Measurements from ENCODE around the gene FAM90A1. TPM values are rescaled to one million over a fixed set of nuclear protein-coding genes. Genes with fewer than 3 reads are reported as not detected.
"Not testable (repeated sequence)": the region's sequence is repeated elsewhere in the genome, so short reads cannot be mapped to it uniquely, and the experiment has no call there.

Gene FAM90A1
- polyA plus RNA-seq, 4 donors, result 0.27 to 0.65 (median 0.45) TPM; not detected in 1

DNA sequence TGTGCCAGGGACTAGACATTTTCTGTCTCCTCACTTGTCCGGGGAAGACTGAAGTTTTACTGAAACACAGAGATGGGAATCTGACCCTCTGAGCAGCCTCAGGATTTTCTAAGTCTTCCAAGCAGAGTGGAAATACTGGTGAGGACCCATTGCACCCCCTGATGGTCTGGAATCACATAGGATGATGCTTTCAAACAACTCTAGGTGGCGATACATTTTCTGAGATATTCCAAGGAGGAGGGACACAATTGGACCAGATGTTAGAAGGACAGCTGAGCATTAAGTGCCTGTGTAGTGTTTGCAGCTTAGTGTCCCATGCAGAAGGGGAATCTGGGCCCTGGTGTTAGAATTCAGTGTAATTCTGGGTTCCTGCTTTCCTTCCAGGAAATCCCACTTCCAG lies 39.3 kb downstream of the FAM90A1 start:
- not testable (repeated sequence) for H3K27ac ChIP-seq (ENCODE audit: low read depth in 1 of 3, low read length in 2 of 3); DNase-seq; H3K36me3 ChIP-seq (ENCODE audit: control insufficient read depth in 3 of 3, insufficient read depth in 2 of 3, low read depth in 1 of 3, low read length in 3 of 3); FAIRE-seq; H3K4me3 ChIP-seq (ENCODE audit: low read depth in 1 of 3, low read length in 3 of 3); H3K27me3 ChIP-seq (ENCODE audit: control insufficient read depth in 3 of 3, insufficient read depth in 3 of 3, low read length in 3 of 3); H3K9me3 ChIP-seq (ENCODE audit: control insufficient read depth in 2 of 2, insufficient read depth in 1 of 2, low read depth in 1 of 2, low read length in 1 of 2); H3K4me1 ChIP-seq (ENCODE audit: control insufficient read depth in 3 of 3, insufficient read depth in 2 of 3, low read depth in 1 of 3, low read length in 2 of 3)
- 56 to 72% (median 72%) methylated on average over 2 of the region's 2 CpGs for WGBS, 3 donors

DNA sequence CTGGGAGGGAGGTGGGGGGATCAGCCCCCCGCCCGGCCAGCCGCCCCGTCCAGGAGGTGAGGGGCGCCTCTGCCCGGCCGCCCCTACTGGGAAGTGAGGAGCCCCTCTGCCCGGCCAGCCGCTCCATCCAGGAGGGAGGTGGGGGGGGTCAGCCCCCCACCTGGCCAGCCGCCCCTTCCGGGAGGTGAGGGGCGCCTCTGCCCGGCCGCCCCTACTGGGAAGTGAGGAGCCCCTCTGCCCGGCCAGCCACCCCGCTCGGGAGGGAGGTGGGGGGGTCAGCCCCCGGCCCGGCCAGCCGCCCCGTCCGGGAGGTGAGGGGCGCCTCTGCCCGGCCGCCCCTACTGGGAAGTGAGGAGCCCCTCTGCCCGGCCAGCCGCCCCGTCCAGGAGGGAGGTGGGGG lies 43.2 kb downstream of the FAM90A1 start:
- H3K36me3 ChIP-seq (ENCODE audit: control insufficient read depth in 3 of 3, insufficient read depth in 2 of 3, low read depth in 1 of 3, low read length in 3 of 3); H3K4me1 ChIP-seq (ENCODE audit: control insufficient read depth in 3 of 3, insufficient read depth in 2 of 3, low read depth in 1 of 3, low read length in 2 of 3); H3K9me3 ChIP-seq (ENCODE audit: control insufficient read depth in 2 of 2, insufficient read depth in 1 of 2, low read depth in 1 of 2, low read length in 1 of 2); H3K4me3 ChIP-seq (ENCODE audit: low read depth in 1 of 3, low read length in 3 of 3); DNase-seq; H3K27ac ChIP-seq (ENCODE audit: low read depth in 1 of 3, low read length in 2 of 3); H3K27me3 ChIP-seq (ENCODE audit: control insufficient read depth in 3 of 3, insufficient read depth in 3 of 3, low read length in 3 of 3); FAIRE-seq: not testable (repeated sequence)
- WGBS, 3 donors, result 90 to 98% methylated on average over 7 to 19 of the region's 28 CpGs; no CpG with 5 or more reads in 1 of the 3 donors

DNA sequence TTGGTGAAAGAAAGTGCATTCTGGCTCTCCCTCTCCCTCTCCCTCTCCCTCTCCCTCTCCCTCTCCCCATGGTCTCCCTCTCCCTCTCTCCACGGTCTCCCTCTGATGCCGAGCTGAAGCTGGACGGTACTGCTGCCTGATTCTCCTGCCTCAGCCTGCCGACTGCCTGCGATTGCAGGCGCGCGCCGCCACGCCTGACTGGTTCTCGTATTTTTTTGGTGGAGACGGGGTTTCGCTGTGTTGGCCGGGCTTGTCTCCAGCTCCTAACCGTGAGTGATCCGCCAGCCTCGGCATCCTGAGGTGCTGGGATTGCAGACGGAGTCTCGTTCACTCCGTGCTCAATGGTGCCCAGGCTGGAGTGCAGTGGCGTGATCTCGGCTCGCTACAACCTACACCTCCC lies 44.1 kb downstream of the FAM90A1 start:
- not testable (repeated sequence) for H3K9me3 ChIP-seq (ENCODE audit: control insufficient read depth in 2 of 2, insufficient read depth in 1 of 2, low read depth in 1 of 2, low read length in 1 of 2); H3K4me1 ChIP-seq (ENCODE audit: control insufficient read depth in 3 of 3, insufficient read depth in 2 of 3, low read depth in 1 of 3, low read length in 2 of 3); H3K4me3 ChIP-seq (ENCODE audit: low read depth in 1 of 3, low read length in 3 of 3); H3K27me3 ChIP-seq (ENCODE audit: control insufficient read depth in 3 of 3, insufficient read depth in 3 of 3, low read length in 3 of 3); DNase-seq; FAIRE-seq; H3K27ac ChIP-seq (ENCODE audit: low read depth in 1 of 3, low read length in 2 of 3); H3K36me3 ChIP-seq (ENCODE audit: control insufficient read depth in 3 of 3, insufficient read depth in 2 of 3, low read depth in 1 of 3, low read length in 3 of 3)
- 97 to 98% (median 97%) methylated on average over 20 to 21 of the region's 23 CpGs for WGBS, 3 donors

DNA sequence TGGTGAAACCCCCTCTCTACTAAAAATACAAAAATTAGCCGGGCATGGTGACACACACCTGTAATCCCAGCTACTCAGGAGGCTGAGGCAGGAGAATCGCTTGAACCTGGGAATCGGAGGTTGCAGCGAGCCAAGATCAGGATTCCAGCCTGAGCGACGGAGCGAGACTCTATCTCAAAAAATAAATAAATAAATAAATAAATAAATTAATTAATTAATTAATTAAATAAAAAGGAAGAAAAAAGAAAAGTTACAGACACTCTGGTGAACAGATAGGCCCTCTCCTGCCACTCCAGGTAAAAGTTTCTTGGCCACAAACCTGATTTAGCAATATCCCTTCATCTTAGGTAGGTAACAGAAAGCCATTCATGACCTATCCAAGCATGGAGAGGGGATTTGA lies 44.5 kb downstream of the FAM90A1 start:
- 95 to 99% (median 97%) methylated on average over 7 of the region's 7 CpGs for WGBS, 3 donors
- not testable (repeated sequence) for DNase-seq; H3K36me3 ChIP-seq (ENCODE audit: control insufficient read depth in 3 of 3, insufficient read depth in 2 of 3, low read depth in 1 of 3, low read length in 3 of 3); H3K27ac ChIP-seq (ENCODE audit: low read depth in 1 of 3, low read length in 2 of 3); FAIRE-seq; H3K27me3 ChIP-seq (ENCODE audit: control insufficient read depth in 3 of 3, insufficient read depth in 3 of 3, low read length in 3 of 3); H3K4me1 ChIP-seq (ENCODE audit: control insufficient read depth in 3 of 3, insufficient read depth in 2 of 3, low read depth in 1 of 3, low read length in 2 of 3); H3K4me3 ChIP-seq (ENCODE audit: low read depth in 1 of 3, low read length in 3 of 3); H3K9me3 ChIP-seq (ENCODE audit: control insufficient read depth in 2 of 2, insufficient read depth in 1 of 2, low read depth in 1 of 2, low read length in 1 of 2)

DNA sequence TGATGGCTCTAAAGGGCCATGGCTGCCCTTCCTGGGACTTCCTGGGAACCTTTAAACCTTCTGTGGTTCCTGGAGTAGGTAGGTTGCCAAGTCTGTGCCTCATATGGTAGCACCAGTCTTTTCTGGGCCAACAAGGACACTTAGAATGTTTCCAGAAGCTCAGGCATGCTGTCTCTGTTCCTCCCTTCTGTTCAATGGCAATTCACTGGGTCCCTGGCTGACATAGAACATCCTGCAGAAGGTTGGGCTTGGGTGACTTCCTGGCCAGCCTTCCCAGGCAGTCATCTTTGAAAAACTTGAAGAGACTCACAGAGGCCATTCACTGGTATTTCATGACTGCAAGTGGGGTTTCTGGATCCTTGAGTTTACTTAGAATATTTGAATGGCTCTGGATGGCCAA lies 46.1 kb downstream of the FAM90A1 start:
- H3K36me3 ChIP-seq (ENCODE audit: control insufficient read depth in 3 of 3, insufficient read depth in 2 of 3, low read depth in 1 of 3, low read length in 3 of 3); H3K27ac ChIP-seq (ENCODE audit: low read depth in 1 of 3, low read length in 2 of 3); H3K9me3 ChIP-seq (ENCODE audit: control insufficient read depth in 2 of 2, insufficient read depth in 1 of 2, low read depth in 1 of 2, low read length in 1 of 2); H3K4me1 ChIP-seq (ENCODE audit: control insufficient read depth in 3 of 3, insufficient read depth in 2 of 3, low read depth in 1 of 3, low read length in 2 of 3); DNase-seq; H3K27me3 ChIP-seq (ENCODE audit: control insufficient read depth in 3 of 3, insufficient read depth in 3 of 3, low read length in 3 of 3); H3K4me3 ChIP-seq (ENCODE audit: low read depth in 1 of 3, low read length in 3 of 3); FAIRE-seq: not testable (repeated sequence)

DNA sequence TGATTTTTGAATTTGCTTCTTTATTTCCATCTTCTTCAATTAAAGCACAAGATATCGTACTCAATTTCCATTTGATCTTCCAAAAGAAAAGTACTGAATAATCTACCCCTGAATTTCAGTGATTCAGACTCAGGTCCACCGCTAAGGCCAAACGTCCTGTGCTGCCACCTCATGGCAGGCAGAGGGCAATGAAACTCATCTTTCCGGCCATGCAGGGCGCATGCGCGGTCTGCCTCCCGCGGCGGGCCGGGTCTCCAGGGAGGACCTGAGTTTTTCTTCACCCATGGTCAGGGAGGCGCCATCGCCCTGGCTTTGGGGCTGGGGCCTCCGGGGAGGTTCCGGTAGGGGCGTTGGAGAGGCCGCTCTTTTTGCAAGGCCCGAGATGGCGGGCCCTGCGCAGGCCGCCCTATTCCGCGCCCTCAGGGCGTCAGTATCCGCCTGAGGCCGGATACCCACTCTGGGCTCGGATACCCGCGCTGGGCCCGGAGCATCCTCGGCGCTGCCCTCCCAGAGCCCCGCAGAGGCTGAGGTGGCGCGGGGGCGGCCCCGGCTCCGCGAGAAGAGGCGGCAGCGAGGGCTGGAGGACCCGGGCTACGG lies 47.3 kb downstream of the FAM90A1 start:
- H3K27ac ChIP-seq (ENCODE audit: low read depth in 1 of 3, low read length in 2 of 3), result peak overlapping the region in 2 of 3 donors; percentile 42 to 44
- not testable (repeated sequence) for H3K9me3 ChIP-seq (ENCODE audit: control insufficient read depth in 2 of 2, insufficient read depth in 1 of 2, low read depth in 1 of 2, low read length in 1 of 2); H3K27me3 ChIP-seq (ENCODE audit: control insufficient read depth in 3 of 3, insufficient read depth in 3 of 3, low read length in 3 of 3); FAIRE-seq; H3K4me1 ChIP-seq (ENCODE audit: control insufficient read depth in 3 of 3, insufficient read depth in 2 of 3, low read depth in 1 of 3, low read length in 2 of 3); H3K36me3 ChIP-seq (ENCODE audit: control insufficient read depth in 3 of 3, insufficient read depth in 2 of 3, low read depth in 1 of 3, low read length in 3 of 3)
- H3K4me3 ChIP-seq (ENCODE audit: low read depth in 1 of 3, low read length in 3 of 3), result peak overlapping the region; percentile 30 to 57 (median 46)
- 0 to 1% (median 1%) methylated on average over 37 to 41 of the region's 43 CpGs for WGBS, 3 donors
- DNase-seq, result peak; percentile 34 to 66

DNA sequence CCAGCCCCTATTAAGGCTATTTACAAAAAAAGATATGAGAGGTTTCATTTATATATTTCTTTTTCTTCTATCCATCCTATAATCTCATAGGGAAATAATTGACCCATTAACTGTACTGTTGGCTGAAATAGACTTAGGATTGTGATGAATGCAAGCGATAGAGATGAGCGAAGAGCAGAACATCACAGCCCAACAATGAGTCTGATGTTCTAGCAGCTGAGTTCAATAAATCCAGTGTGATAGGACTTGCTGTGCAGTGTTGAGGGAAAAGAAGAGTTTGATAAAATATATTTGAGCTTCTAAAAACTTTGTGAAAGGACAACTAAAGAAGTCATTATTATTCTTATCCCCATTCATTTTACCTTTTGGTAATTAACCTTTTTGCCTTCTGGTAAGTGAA lies 54.5 kb downstream of the FAM90A1 start:
- WGBS, 3 donors, result 79 to 96% (median 90%) methylated on average over 2 of the region's 2 CpGs
- H3K36me3 ChIP-seq (ENCODE audit: control insufficient read depth in 3 of 3, insufficient read depth in 2 of 3, low read depth in 1 of 3, low read length in 3 of 3); DNase-seq: not testable (repeated sequence)

More for the DNA sequence above, 54.5 kb downstream of the FAM90A1 start:
- H3K27ac ChIP-seq (ENCODE audit: low read depth in 1 of 3, low read length in 2 of 3); H3K4me3 ChIP-seq (ENCODE audit: low read depth in 1 of 3, low read length in 3 of 3); FAIRE-seq; H3K4me1 ChIP-seq (ENCODE audit: control insufficient read depth in 3 of 3, insufficient read depth in 2 of 3, low read depth in 1 of 3, low read length in 2 of 3); H3K9me3 ChIP-seq (ENCODE audit: control insufficient read depth in 2 of 2, insufficient read depth in 1 of 2, low read depth in 1 of 2, low read length in 1 of 2); H3K27me3 ChIP-seq (ENCODE audit: control insufficient read depth in 3 of 3, insufficient read depth in 3 of 3, low read length in 3 of 3): not testable (repeated sequence)

Other genes starting within 250 kb of the FAM90A1 start
- 10 to 100 TPM in 1 of 4 donors, 1 to 10 TPM in 3; 3.8 to 11.1 (median 5.4) TPM for gene FOXJ2, start 194.9 kb downstream of the FAM90A1 start, polyA plus RNA-seq
- 1 to 10 TPM; 2.7 to 7.5 (median 4.3) TPM for gene C3AR1, start 161.3 kb downstream of the FAM90A1 start, polyA plus RNA-seq
- gene NECAP1, start 145.3 kb downstream of the FAM90A1 start, polyA plus RNA-seq, result 10 to 100 TPM; 23.6 to 49.0 (median 33.7) TPM
- 1 to 10 TPM in 3 of 4 donors, under 1 TPM in 1; 0.79 to 7.6 (median 5.2) TPM for gene CLEC4A, start 104.0 kb downstream of the FAM90A1 start, polyA plus RNA-seq
- gene ZNF705A, start 70.6 kb downstream of the FAM90A1 start, polyA plus RNA-seq, result not detected
- gene CLEC6A, start 228.3 kb upstream of the FAM90A1 start, polyA plus RNA-seq, result under 1 TPM in 1 of 4 donors, not detected in 3; 0.04 TPM

Measured in small intestine (tissue), 7 donors.